Esophagus (tissue), 2 donors: ENCODE data around the gene IPP. TPM values are rescaled to one million over a fixed set of nuclear protein-coding genes. Genes with fewer than 3 reads are reported as not detected.

ENCODE experiments used
- H3K27ac ChIP-seq, 2 donors: one replicate each; pipeline ENCODE4 v1.5.1; 2013; ENCODE audit warnings: low read depth in 2 of 2, mild to moderate bottlenecking in 2 of 2, inconsistent platforms in 1 of 2, low read length in 1 of 2, moderate library complexity in 1 of 2
- H3K27me3 ChIP-seq, 2 donors: one replicate each; pipeline ENCODE4 v1.6.1; 2013; ENCODE audit warnings: low read length in 2 of 2, control low read depth in 1 of 2, mild to moderate bottlenecking in 1 of 2; ENCODE audit not compliant: insufficient read depth in 2 of 2, control insufficient read depth in 1 of 2
- H3K36me3 ChIP-seq, 2 donors: one replicate each; pipeline ENCODE4 v1.6.1; 2013; ENCODE audit warnings: low read length in 1 of 2; ENCODE audit not compliant: control insufficient read depth in 2 of 2, insufficient read depth in 2 of 2
- H3K4me1 ChIP-seq, 2 donors: one replicate each; pipeline ENCODE4 v1.6.1; 2013; ENCODE audit warnings: low read length in 1 of 2; ENCODE audit not compliant: control insufficient read depth in 2 of 2, insufficient read depth in 2 of 2
- H3K4me3 ChIP-seq, 2 donors: one replicate each; pipeline ENCODE4 v1.5.1; 2013; ENCODE audit warnings: low read length in 2 of 2, mild to moderate bottlenecking in 2 of 2, low read depth in 1 of 2, moderate library complexity in 1 of 2
- H3K9me3 ChIP-seq, 2 donors: one replicate each; pipeline ENCODE4 v1.6.1; 2013; ENCODE audit warnings: mild to moderate bottlenecking in 2 of 2, low read depth in 1 of 2, low read length in 1 of 2, moderate library complexity in 1 of 2; ENCODE audit not compliant: control insufficient read depth in 2 of 2, insufficient read depth in 1 of 2
- WGBS, 2 donors: extraction: QIAGEN DNeasy Blood & Tissue Kit; methylation state at CpG; one replicate each; pipeline ENCODE4 v1.1.7; 2013; 5-methylcytosine and 5-hydroxymethylcytosine counted together
- polyA plus RNA-seq, 2 donors: library from polyadenylated mRNA; stranded (reverse); fragments of 200-250 nt; gene quantifications; one replicate each; pipeline ENCODE4 v1.2.3, GENCODE V29; 2013
- donor health status: healthy with polysubstance abuse.
- donor health status: Bipolar disorder and iron deficiency.

The IPP gene
- polyA plus RNA-seq, 2 donors: 3.7 to 5.2 TPM

DNA sequence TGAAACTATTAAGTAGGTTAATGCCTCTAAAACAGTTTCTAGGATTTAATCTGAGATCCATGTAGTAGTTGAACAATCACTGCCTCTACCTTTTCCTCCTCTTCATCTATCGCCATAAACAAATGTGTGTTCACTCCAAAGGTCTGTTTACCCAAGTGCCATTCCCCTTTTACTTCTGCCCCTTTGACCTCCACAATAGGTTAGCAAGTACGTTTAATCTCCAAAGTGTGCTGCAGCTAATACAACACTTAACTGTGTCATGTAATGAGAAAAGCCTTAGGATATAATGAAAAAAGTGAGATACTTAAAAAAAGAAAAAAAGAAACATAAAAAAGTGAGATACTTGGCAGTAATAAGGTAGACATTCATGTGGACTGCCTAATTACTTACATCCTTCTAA is 92.3 kb downstream of the IPP start:
- H3K9me3 ChIP-seq: no peaks in the 10 kb centered on the region
- 59 to 82% methylated on average over 2 of the region's 2 CpGs for WGBS, 2 donors
- no peak overlapping the region for H3K4me3 ChIP-seq
- no peaks in the 10 kb centered on the region for H3K4me1 ChIP-seq
- H3K27me3 ChIP-seq: no peaks in the 10 kb centered on the region
- H3K27ac ChIP-seq: no peak overlapping the region
- peaks cover 5 to 13% of the 10 kb centered on the region in 2 donors for H3K36me3 ChIP-seq

DNA sequence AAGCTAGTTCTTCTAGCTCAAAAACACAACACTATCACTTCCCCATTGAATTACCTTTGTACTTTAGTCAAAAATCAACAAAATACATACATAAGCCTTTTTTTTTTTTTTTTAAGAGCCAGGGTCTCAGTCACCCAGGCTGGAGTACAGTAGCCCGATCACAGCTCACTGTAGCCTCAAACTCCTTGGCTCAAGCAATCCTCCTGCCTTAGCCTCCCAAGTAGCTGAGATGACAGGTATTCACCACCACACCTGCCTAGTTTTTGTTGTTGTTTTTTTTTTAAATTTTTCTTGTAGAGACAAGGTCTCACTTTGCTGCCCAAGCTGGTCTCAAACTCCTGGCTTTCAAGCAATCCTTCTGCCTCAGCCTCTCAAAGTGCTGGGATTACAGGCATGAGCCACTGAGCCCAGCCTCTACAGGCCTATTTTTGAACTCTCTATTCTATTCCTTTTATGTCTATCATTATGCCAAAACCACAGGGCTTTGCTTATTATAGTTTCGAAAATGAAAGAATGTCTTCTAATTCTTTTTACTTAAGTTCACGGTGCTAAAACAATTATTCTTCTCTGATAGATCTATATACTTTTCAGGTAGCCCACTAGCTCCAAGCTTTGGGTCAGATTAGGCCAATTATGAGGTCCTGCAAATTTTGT is 93.8 kb downstream of the IPP start:
- WGBS, 2 donors: 93 to 96% methylated on average over 3 of the region's 3 CpGs
- no peaks in the 10 kb centered on the region for H3K9me3 ChIP-seq
- H3K36me3 ChIP-seq: peaks cover 8 to 16% of the 10 kb centered on the region in 2 donors
- H3K27me3 ChIP-seq: no peaks in the 10 kb centered on the region
- H3K4me1 ChIP-seq: no peaks in the 10 kb centered on the region
- H3K4me3 ChIP-seq: no peak overlapping the region
- H3K27ac ChIP-seq: no peak overlapping the region

DNA sequence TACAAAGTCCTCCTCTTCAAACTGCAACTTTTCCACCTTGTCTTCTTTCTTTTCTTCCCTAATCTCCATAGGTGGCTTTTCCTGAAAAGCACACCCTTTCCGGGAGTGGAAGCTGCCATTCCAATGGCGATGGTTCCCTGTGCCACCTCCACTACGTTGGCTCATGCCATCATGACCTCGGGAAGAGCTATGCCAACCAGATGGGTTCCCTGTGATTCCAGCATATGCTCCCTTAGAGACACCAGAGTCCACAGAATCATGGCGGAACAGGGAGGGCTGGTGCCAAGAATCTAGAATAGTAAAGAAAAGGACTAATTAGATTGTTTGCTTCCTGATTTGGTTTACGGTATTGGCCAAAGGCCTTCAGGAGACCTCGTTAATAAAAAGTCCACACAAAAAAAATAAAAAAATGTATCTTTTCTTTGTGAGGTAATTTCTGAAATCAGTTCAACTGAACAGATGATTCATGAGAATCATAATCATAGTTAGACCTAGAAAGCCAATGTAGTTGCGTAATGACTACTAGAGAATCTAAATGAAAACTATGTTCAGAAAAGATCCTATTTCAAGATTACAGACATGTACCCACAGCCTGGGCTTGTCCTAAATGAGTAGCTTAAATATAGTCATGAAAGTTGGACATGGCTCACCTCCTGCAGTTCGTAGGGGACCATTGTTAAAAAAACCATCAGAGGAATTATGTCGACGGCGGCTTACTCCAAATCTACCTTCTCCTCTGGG is 95.7 kb downstream of the IPP start:
- H3K27me3 ChIP-seq: no peaks in the 10 kb centered on the region
- peaks cover 12 to 26% of the 10 kb centered on the region in 2 donors for H3K36me3 ChIP-seq
- no peak overlapping the region for H3K4me3 ChIP-seq
- WGBS, 2 donors: 85 to 89% methylated on average over 12 of the region's 12 CpGs
- H3K27ac ChIP-seq: no peak overlapping the region
- no peaks in the 10 kb centered on the region for H3K4me1 ChIP-seq
- H3K9me3 ChIP-seq: no peaks in the 10 kb centered on the region

Other genes with a start within 250 kb of the IPP start
- 1,000 to 10,000 TPM; 1,018 to 1,250 TPM for gene PRDX1, start 228.8 kb downstream of the IPP start, polyA plus RNA-seq
- 100 to 1,000 TPM; 212 to 242 TPM for gene AKR1A1, start 199.8 kb downstream of the IPP start, polyA plus RNA-seq
- gene NASP, start 166.6 kb downstream of the IPP start, polyA plus RNA-seq: 10 to 100 TPM; 94.2 to 96.9 TPM
- gene CCDC17, start 126.6 kb downstream of the IPP start, polyA plus RNA-seq: 1 to 10 TPM in 1 of 2 donors, under 1 TPM in 1; 0.54 to 1.4 TPM
- 10 to 100 TPM; 48.6 to 53.0 TPM for gene GPBP1L1, start 64.1 kb downstream of the IPP start, polyA plus RNA-seq
- 10 to 100 TPM; 11.3 to 25.1 TPM for gene TMEM69, start 62.5 kb downstream of the IPP start, polyA plus RNA-seq
- 10 to 100 TPM; 10.8 to 17.4 TPM for gene MAST2, start 53.0 kb upstream of the IPP start, polyA plus RNA-seq